ENCODE measurements around the gene TCF20.

DNA sequence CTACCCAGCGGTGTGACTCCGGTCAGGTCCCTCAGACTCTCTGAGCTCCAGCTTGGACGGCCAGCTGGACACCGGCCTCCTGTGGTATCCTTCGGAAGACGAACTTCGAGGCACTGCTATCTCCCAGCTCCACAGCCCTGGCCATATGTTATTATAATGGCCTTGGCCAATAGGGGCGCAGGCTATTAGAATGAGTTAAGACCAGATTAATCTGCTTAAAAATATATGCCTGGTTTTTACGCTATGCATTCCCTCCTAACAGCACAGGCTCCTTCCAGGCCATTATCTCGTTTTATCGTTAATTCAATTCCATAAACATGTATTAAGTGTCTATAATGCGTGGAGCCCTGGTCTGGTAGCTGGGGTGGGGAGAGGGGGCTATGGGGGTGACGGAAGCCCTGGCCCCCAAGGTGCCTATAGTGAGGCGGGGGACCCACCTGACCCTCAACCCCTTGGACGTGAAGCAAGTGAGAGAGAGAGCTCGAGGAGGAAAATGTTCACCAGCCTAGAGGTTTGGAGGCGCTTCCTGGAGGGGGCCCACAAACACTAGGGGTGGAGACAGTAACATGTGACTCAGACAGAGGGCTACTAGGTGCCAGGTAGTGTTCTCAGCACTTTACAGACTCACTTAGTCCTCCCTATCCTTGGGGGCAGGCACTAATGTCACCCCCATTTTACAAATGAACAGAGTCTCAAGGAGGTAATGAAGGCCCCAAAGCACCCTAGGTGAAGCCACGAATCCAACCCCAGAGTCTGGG is 37.5 kb upstream of the TCF20 start:
- no peak for TF ChIP-seq CTCF (IDR thresholded peaks at IDR 0.05)
- TF ChIP-seq EZH2 (IDR thresholded peaks at IDR 0.05; ENCODE audit: borderline replicate concordance, insufficient read depth, low read depth, low read length, poor library complexity, severe bottlenecking), result no peak

All from B cell (primary cell).